Loucy (cell line): ENCODE results near the gene DAB2.

Experiments
- H2AFZ ChIP-seq: fragments of 200-600 bp; sonication (generic); 2 replicates; pipeline ENCODE4 v1.6.0; 2016; ENCODE audit warnings: antibody characterized with exemption, mild to moderate bottlenecking, low read length, moderate library complexity
- H3F3A ChIP-seq: fragments of 200-600 bp; 2 replicates; pipeline ENCODE4 v1.6.0; 2016; ENCODE audit warnings: antibody characterized with exemption, low read depth, mild to moderate bottlenecking
- H3K27me3 ChIP-seq: fragments of 200-600 bp; sonication (generic); 2 replicates; pipeline ENCODE4 v1.6.1; 2014; ENCODE audit warnings: low read length, mild to moderate bottlenecking; ENCODE audit not compliant: insufficient read depth, poor library complexity, severe bottlenecking
- H3K36me3 ChIP-seq: fragments of 200-600 bp; sonication (generic); 2 replicates; pipeline ENCODE4 v1.6.1; 2016; ENCODE audit warnings: low read length; ENCODE audit not compliant: insufficient read depth
- H3K4me1 ChIP-seq: fragments of 200-600 bp; sonication (generic); 2 replicates; pipeline ENCODE4 v1.5.1; 2014; ENCODE audit warnings: low read length, mild to moderate bottlenecking; ENCODE audit not compliant: insufficient read depth, poor library complexity, severe bottlenecking
- H3K4me2 ChIP-seq: fragments of 200-600 bp; sonication (generic); 2 replicates; pipeline ENCODE4 v1.6.0; 2014; ENCODE audit warnings: antibody characterized with exemption, low read length, low read depth, mild to moderate bottlenecking; ENCODE audit not compliant: poor library complexity, severe bottlenecking
- H3K4me3 ChIP-seq: fragments of 200-600 bp; sonication (generic); 2 replicates; pipeline ENCODE4 v1.5.1; 2014; ENCODE audit warnings: low read length, mild to moderate bottlenecking, mixed read lengths; ENCODE audit not compliant: poor library complexity, severe bottlenecking
- H3K79me2 ChIP-seq: fragments of 200-600 bp; sonication (generic); 2 replicates; pipeline ENCODE4 v1.6.1; 2014; ENCODE audit warnings: low read length; ENCODE audit not compliant: insufficient read depth
- H3K9ac ChIP-seq: fragments of 200-600 bp; sonication (generic); 2 replicates; pipeline ENCODE4 v1.6.0; 2014; ENCODE audit warnings: mild to moderate bottlenecking, low read depth, low read length, moderate library complexity; ENCODE audit not compliant: poor library complexity, severe bottlenecking
- H3K9me2 ChIP-seq: fragments of 200-600 bp; sonication (generic); replicated peaks from 2 replicates; pipeline ENCODE4 v1.6.1; 2016; ENCODE audit warnings: low read depth, low read length, mixed read lengths
- H3K9me3 ChIP-seq: fragments of 200-600 bp; sonication (generic); 2 replicates; pipeline ENCODE4 v1.6.1; 2014; ENCODE audit warnings: mild to moderate bottlenecking, antibody characterized with exemption, low read length, low read depth; ENCODE audit not compliant: insufficient read depth
- H4K20me1 ChIP-seq: fragments of 200-600 bp; sonication (generic); 2 replicates; pipeline ENCODE4 v1.6.0; 2014; ENCODE audit warnings: antibody characterized with exemption, low read length, mild to moderate bottlenecking; ENCODE audit not compliant: insufficient read depth, poor library complexity, severe bottlenecking
- CTCF ChIP-seq: fragments of 200-600 bp; sonication (generic); conservative IDR thresholded peaks from 2 replicates; pipeline ENCODE4 v1.5.1; 2014; ENCODE audit warnings: mild to moderate bottlenecking, antibody characterized with exemption, low read length
- EZH2phosphoT487 ChIP-seq: fragments of 200-600 bp; IDR thresholded peaks from 2 replicates; pipeline ENCODE4 v1.6.1; 2018; ENCODE audit warnings: antibody characterized with exemption, mild to moderate bottlenecking, moderate library complexity, borderline replicate concordance

DAB2 gene

GRCh38 chr5:39414426-39414825 is 10.4 kb downstream of the DAB2 start:
- Histone ChIP-seq H3K9me2 (no peaks in the 10 kb centered on the region), H3K79me2 (no peaks in the 10 kb centered on the region), H3K9ac (no peak overlapping the region), H3K27me3 (no peaks in the 10 kb centered on the region), H3K4me3 (no peak overlapping the region), H3F3A (no peaks in the 10 kb centered on the region), H4K20me1 (no peaks in the 10 kb centered on the region), H3K4me1 (no peaks in the 10 kb centered on the region), H3K4me2 (no peak overlapping the region), H3K9me3 (no peaks in the 10 kb centered on the region), H2AFZ (no peak overlapping the region), H3K36me3 (no peaks in the 10 kb centered on the region)
- no peak for TF ChIP-seq CTCF
- no peak for TF ChIP-seq EZH2phosphoT487

GRCh38 chr5:39413771-39414170 is 11.0 kb downstream of the DAB2 start:
- Histone ChIP-seq H2AFZ (no peak overlapping the region), H3K4me2 (no peak overlapping the region), H3K4me3 (no peak overlapping the region), H3F3A (no peaks in the 10 kb centered on the region), H3K79me2 (no peaks in the 10 kb centered on the region), H4K20me1 (no peaks in the 10 kb centered on the region), H3K9me2 (no peaks in the 10 kb centered on the region), H3K36me3 (no peaks in the 10 kb centered on the region), H3K9me3 (no peaks in the 10 kb centered on the region), H3K4me1 (no peaks in the 10 kb centered on the region), H3K9ac (no peak overlapping the region), H3K27me3 (no peaks in the 10 kb centered on the region)
- TF ChIP-seq CTCF (no peak), EZH2phosphoT487 (no peak)

GRCh38 chr5:39412721-39413394 is 11.9 kb downstream of the DAB2 start:
- H3K9me2 ChIP-seq: no peaks in the 10 kb centered on the region
- H3K9me3 ChIP-seq: no peaks in the 10 kb centered on the region
- TF ChIP-seq EZH2phosphoT487: no peak
- no peak for TF ChIP-seq CTCF
- H2AFZ ChIP-seq: no peak overlapping the region
- no peak overlapping the region for H3K9ac ChIP-seq
- no peaks in the 10 kb centered on the region for H3K4me1 ChIP-seq
- H4K20me1 ChIP-seq: no peaks in the 10 kb centered on the region
- no peaks in the 10 kb centered on the region for H3F3A ChIP-seq
- H3K79me2 ChIP-seq: no peaks in the 10 kb centered on the region
- no peak overlapping the region for H3K4me3 ChIP-seq
- H3K36me3 ChIP-seq: no peaks in the 10 kb centered on the region
- H3K27me3 ChIP-seq: no peaks in the 10 kb centered on the region
- no peak overlapping the region for H3K4me2 ChIP-seq
